Measurements from ENCODE around the gene MEP1A. TPM values are rescaled to one million over a fixed set of nuclear protein-coding genes. Genes with fewer than 3 reads are reported as not detected.
"Not testable (repeated sequence)": the region's sequence is repeated elsewhere in the genome, so short reads cannot be mapped to it uniquely, and the experiment has no call there.

The MEP1A gene
- polyA plus RNA-seq, 6 donors from 2014 or later = not detected

DNA sequence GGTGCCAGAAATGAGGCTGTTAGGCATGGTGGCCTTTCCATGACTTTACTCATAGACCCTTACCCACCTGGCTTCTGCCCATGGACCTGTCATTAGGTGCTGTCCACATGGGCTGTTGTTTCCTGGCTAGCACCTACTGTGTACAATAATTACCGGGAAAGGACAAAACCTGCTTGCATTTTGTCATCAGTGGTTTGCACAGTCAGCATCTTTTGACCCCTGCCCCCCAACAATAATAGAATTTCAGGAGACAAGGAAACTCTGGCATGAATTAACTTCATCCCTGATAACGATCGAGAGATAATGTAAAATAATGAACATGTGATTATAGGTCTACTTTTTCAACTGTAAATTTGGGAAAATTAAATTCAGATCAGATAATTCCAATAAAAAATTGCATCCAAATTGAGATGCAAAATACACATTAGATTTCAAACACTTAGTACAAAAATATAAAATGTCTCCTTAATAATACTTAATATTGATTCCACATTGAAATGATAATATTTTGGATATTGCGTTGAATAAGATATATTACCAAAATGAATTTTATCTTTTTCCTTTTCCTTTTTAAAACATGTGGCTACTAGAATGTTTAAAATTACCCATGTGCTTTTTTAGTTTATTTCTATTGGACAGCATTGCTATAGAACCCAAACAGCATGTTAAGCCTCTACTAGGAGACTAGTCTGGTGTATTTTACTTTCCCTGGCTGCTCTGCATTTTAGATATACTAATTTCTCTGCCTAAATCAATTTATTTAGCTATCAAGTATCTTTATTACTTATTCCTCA, 34.0 kb upstream of the MEP1A start:
- no peak for ATAC-seq (ENCODE audit: low read depth in 2 of 2)
- no peaks in the 10 kb centered on the region for H3K36me3 Mint-ChIP-seq
- H3K27ac Mint-ChIP-seq = no peak overlapping the region
- peaks cover 0 to 8% (median 0%) of the 10 kb centered on the region in 7 donors for H3K9me3 Mint-ChIP-seq
- H3K27me3 Mint-ChIP-seq = peaks cover 4 to 8% (median 5%) of the 10 kb centered on the region in 3 donors
- no peaks in the 10 kb centered on the region for H3K4me1 Mint-ChIP-seq
- DNase-seq = no peak
- no peak overlapping the region for H3K4me3 Mint-ChIP-seq

DNA sequence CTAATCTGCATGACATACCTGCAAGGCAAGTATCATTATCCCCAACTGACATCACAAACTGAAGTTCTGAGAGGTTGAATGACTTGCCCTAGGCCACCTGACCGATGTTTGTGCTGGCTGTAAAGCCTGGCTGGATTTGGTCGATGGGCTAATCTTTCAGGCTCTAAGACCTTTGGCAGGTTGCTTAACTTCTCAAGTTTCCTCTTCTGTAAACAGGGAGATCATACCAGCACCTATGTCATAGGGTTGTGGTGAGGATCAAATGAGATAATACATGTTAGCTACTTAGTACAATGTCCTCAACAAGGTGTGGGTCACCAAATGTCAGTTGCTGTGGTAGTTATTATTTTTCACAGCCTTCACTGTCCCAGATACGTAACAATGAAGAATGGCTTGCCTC, 32.3 kb upstream of the MEP1A start:
- DNase-seq = no peak
- Mint-ChIP-seq H3K4me1 (no peaks in the 10 kb centered on the region), H3K27me3 (peaks cover 4 to 18% (median 12%) of the 10 kb centered on the region in 3 donors), H3K27ac (no peak overlapping the region), H3K4me3 (no peak overlapping the region), H3K9me3 (peaks cover 0 to 10% (median 4%) of the 10 kb centered on the region in 7 donors), H3K36me3 (no peaks in the 10 kb centered on the region)
- no peak for ATAC-seq (ENCODE audit: low read depth in 2 of 2)

DNA sequence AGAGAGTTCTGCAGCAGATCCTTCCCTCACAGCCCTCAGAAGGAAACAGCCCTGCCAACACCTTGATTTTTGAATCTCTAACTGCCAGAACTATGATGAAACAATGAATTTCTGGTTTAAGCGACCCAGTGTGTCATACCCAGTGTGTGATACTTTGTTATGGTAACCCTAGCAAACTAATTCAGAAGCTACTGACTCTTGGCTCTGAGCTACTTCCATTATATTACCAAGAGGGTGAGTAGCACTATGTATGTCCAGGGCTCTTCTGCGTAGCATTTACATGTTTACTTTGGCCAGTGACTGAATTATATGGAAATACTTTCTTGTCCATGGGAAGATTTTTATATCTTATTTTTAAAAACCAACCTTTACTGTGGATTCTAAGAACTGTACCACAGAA, 29.7 kb upstream of the MEP1A start:
- peaks cover 0 to 28% (median 4%) of the 10 kb centered on the region in 7 donors for H3K9me3 Mint-ChIP-seq
- no peaks in the 10 kb centered on the region for H3K36me3 Mint-ChIP-seq
- DNase-seq (no peak), ATAC-seq (ENCODE audit: low read depth in 2 of 2) (no peak)
- no peaks in the 10 kb centered on the region for H3K4me1 Mint-ChIP-seq
- no peak overlapping the region for H3K27ac Mint-ChIP-seq
- H3K27me3 Mint-ChIP-seq = peaks cover 4 to 18% (median 12%) of the 10 kb centered on the region in 3 donors
- H3K4me3 Mint-ChIP-seq = no peak overlapping the region

DNA sequence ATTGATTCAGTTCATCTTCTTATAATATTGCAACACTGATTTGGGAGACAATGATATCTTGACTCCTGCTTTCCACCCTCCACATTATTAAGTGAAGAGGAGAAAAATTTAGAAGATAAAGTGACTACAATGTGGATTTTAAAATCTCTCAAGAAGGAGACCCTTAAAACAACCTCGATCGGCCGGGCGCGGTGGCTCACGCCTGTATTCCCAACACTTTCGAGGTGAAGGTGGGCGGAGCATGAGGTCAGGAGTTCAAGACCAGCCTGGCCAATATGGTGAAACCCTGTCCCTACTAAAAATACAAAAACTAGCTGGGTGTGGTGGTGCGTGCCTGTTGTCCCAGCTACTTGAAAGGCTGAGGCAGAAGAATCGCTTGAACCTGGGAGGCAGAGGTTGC, 28.9 kb upstream of the MEP1A start:
- Mint-ChIP-seq H3K27me3 (peaks cover 4 to 18% (median 16%) of the 10 kb centered on the region in 3 donors), H3K9me3 (peaks cover 0 to 28% (median 4%) of the 10 kb centered on the region in 7 donors), H3K4me3 (peak overlapping the region in 1 of 8 donors; percentile 18)
- not testable (repeated sequence) for H3K27ac Mint-ChIP-seq; DNase-seq; ATAC-seq (ENCODE audit: low read depth in 2 of 2); H3K36me3 Mint-ChIP-seq; H3K4me1 Mint-ChIP-seq

DNA sequence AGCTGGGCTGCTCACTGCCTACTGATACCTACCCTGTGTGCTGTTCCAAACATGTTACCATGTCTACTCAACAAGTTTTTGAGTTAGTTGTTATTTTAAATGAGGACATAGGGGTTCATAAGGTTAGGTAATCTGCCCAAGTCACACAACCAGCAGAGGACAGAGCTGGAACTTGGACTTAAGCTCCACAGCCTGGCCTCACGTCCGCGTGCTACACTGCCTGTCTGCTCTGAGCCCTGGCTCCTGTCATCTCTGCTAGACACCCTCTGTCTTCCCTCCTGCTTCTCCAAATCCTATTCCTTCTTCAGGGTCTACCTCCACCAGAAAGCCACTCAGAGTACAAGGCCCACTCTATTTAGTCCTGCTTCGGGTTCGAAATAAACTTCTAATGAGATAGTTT, 28.2 kb upstream of the MEP1A start:
- peak overlapping the region in 1 of 6 donors; percentile 95 for H3K27ac Mint-ChIP-seq
- H3K4me1 Mint-ChIP-seq = no peaks in the 10 kb centered on the region
- H3K27me3 Mint-ChIP-seq = peaks cover 4 to 14% (median 13%) of the 10 kb centered on the region in 3 donors
- no peak overlapping the region for H3K4me3 Mint-ChIP-seq
- H3K9me3 Mint-ChIP-seq = peaks cover 0 to 28% (median 3%) of the 10 kb centered on the region in 7 donors
- ATAC-seq (ENCODE audit: low read depth in 2 of 2) = no peak
- DNase-seq = no peak
- H3K36me3 Mint-ChIP-seq = no peaks in the 10 kb centered on the region

DNA sequence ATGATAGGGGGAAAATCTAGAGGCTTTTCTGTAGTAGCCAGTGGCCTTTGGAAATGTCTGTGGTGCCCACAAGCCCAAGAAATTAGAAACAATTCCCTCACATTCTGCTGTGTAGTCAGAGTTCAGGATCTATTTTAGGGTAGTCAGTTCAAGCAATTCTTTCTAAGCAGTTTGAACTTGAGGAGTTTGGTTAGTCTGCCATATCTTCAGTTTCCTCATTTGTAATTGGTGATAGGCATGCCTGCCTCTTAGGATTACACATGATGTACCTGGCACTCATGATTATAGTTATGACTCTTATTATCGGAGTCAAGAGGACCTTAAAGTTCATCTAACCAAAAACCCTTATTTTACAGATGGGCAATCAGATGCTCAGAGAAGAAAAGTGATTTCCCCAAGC, 21.2 kb upstream of the MEP1A start:
- ATAC-seq (ENCODE audit: low read depth in 2 of 2) (no peak), DNase-seq (no peak)

GRCh38 chr6:46772762-46773161, 20.4 kb upstream of the MEP1A start:
- Mint-ChIP-seq H3K36me3 (no peaks in the 10 kb centered on the region), H3K9me3 (peaks cover 0 to 3% (median 0%) of the 10 kb centered on the region in 7 donors)

More for the DNA sequence above, 21.2 kb upstream of the MEP1A start:
- Mint-ChIP-seq H3K9me3 (peaks cover 0 to 10% (median 3%) of the 10 kb centered on the region in 7 donors), H3K4me3 (no peak overlapping the region), H3K36me3 (no peaks in the 10 kb centered on the region), H3K4me1 (no peaks in the 10 kb centered on the region), H3K27me3 (peaks cover 0 to 6% (median 5%) of the 10 kb centered on the region in 3 donors), H3K27ac (no peak overlapping the region)

DNA sequence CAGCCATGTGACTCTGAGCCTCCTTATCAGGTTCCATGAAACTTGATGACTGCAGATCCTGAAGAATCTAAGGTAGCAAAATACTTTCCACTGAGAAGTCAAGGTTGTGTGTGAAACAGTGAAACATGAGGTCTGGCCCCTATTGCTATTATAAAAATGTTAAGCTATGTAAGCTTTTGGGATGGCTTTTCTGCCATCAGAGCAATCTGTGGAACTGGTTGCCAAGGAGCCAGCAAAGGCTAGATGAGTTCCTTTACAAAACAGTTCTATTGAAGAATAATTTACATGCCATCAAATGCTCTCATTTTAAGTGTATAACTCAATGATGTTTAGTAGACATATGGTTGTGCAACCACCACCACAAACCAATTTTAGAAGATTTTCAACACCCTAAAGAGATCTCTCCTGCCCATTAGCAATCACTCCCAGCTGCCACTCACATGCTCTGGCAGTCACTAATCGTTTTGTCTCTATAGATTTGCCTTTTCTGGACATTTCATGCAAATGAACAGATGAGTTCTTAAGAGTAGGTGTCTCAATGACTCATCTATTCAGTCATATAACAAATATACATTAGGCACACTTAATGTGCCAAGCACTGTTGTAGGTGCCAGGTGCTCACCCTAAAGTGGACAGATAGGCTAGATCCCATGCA, 19.9 kb upstream of the MEP1A start:
- H3K27ac Mint-ChIP-seq = no peak overlapping the region
- DNase-seq (no peak), ATAC-seq (ENCODE audit: low read depth in 2 of 2) (no peak)
- H3K36me3 Mint-ChIP-seq = no peaks in the 10 kb centered on the region
- peaks cover 0 to 6% (median 5%) of the 10 kb centered on the region in 3 donors for H3K27me3 Mint-ChIP-seq
- no peaks in the 10 kb centered on the region for H3K4me1 Mint-ChIP-seq
- peaks cover 0 to 3% (median 0%) of the 10 kb centered on the region in 7 donors for H3K9me3 Mint-ChIP-seq
- no peak overlapping the region for H3K4me3 Mint-ChIP-seq

More at GRCh38 chr6:46772762-46773161, 20.4 kb upstream of the MEP1A start:
- Mint-ChIP-seq H3K27ac (no peak overlapping the region), H3K27me3 (peaks cover 0 to 6% (median 5%) of the 10 kb centered on the region in 3 donors), H3K4me3 (no peak overlapping the region), H3K4me1 (no peaks in the 10 kb centered on the region)
- ATAC-seq (ENCODE audit: low read depth in 2 of 2) = no peak
- no peak for DNase-seq

GRCh38 chr6:46774736-46775135, 18.5 kb upstream of the MEP1A start:
- DNase-seq; H3K27me3 Mint-ChIP-seq; H3K4me3 Mint-ChIP-seq; ATAC-seq (ENCODE audit: low read depth in 2 of 2); H3K36me3 Mint-ChIP-seq; H3K4me1 Mint-ChIP-seq; H3K27ac Mint-ChIP-seq; H3K9me3 Mint-ChIP-seq: not testable (repeated sequence)

DNA sequence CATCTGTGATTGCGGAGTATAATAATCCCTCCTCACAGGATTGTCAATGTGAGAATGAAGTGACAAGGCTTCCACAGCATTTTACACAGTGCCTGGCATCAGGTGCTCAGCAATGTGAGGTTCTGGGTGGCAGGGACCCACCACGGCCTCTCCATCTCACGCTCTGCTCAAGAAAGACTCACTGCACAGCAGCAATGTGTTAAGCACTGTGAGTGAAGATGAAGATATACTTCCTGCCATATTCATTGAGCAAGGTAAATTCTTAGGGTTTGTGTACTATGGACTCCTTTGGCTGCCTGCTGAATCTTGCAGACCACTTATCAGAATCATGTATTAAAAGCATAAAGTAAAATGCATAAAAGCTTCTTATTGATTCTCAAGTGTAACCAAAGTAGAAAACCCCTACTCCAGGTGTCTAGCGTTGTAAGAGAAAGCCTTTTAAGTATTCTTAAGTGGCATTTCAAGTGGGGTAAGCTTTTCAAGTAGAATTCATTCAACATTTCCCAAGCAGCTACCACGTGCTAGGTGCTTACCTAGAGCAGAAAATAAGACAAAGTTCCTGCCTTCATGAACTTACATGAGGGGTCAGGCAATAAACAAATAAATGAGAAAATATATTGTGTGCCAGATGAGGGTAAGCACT, 17.0 kb upstream of the MEP1A start:
- Mint-ChIP-seq H3K36me3 (no peaks in the 10 kb centered on the region), H3K4me3 (no peak overlapping the region), H3K9me3 (peaks cover 0 to 2% (median 0%) of the 10 kb centered on the region in 7 donors), H3K27ac (no peak overlapping the region), H3K4me1 (no peaks in the 10 kb centered on the region), H3K27me3 (peaks cover 0 to 3% (median 0%) of the 10 kb centered on the region in 3 donors)
- DNase-seq = no peak
- ATAC-seq (ENCODE audit: low read depth in 2 of 2) = no peak

DNA sequence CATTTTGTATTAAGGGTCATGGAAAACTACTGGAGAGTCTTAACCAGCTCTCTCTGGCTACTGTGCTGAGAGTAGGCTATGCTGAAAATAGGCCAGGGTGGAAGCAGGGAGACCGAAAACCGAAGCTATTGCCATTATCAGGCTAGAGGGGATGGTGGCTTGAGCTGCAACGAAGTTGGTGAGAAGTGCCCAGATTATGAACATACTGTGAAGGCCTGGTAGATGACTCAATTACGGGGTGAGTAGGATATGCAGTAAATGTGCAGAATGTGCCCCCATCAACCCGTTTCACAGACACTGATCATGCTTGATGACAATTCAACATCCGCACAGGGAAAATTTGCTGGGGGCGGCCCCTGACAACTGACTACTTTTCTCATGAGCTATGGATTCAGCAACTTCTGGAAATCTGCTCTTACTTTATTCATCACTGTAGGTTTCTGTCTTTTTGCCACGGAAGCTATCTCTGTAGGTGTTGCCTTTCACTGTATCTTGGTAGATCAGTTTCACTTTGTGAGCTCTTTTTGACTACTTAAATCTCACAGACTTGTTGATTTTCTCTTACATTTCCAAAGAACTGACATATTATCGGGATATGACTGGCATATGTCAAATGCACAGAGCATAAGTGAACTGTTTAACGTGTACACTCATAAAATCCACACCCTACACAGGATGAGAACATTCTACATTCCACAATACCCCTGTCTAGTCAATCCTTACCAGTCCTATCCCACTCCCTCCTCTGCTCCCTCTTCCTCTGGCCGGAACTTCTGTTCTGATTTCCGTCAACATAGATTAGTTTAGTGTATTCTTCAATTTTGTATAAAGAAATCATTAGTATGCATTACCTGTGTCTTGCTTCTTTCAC, 15.5 kb upstream of the MEP1A start:
- H3K4me3 Mint-ChIP-seq = no peak overlapping the region
- H3K27me3 Mint-ChIP-seq = peaks cover 0 to 5% (median 0%) of the 10 kb centered on the region in 3 donors
- no peaks in the 10 kb centered on the region for H3K4me1 Mint-ChIP-seq
- ATAC-seq (ENCODE audit: low read depth in 2 of 2) (no peak), DNase-seq (no peak)
- H3K27ac Mint-ChIP-seq = no peak overlapping the region
- no peaks in the 10 kb centered on the region for H3K36me3 Mint-ChIP-seq
- H3K9me3 Mint-ChIP-seq = peaks cover 0 to 2% (median 0%) of the 10 kb centered on the region in 7 donors

- Mint-ChIP-seq H3K4me3 (no peak overlapping the region), H3K9me3 (peaks cover 0 to 2% (median 0%) of the 10 kb centered on the region in 7 donors), H3K27ac (no peak overlapping the region), H3K4me1 (no peaks in the 10 kb centered on the region), H3K36me3 (no peaks in the 10 kb centered on the region), H3K27me3 (peaks cover 0 to 5% (median 0%) of the 10 kb centered on the region in 3 donors)
- DNase-seq = no peak
- no peak for ATAC-seq (ENCODE audit: low read depth in 2 of 2)
Measured at GRCh38 chr6:46781478-46782378, 11.5 kb upstream of the MEP1A start.

Measured in naive B cell (primary cell).